CD14-positive monocyte (primary cell): ENCODE measurements around the gene USP17L15. TPM values are rescaled to one million over a fixed set of nuclear protein-coding genes. Genes with fewer than 3 reads are reported as not detected.
"Not testable (repeated sequence)": the region's sequence is repeated elsewhere in the genome, so short reads cannot be mapped to it uniquely, and the experiment has no call there.

ENCODE experiments used
- DNase-seq, 3 donors: peaks; one replicate each; pipeline ENCODE4 v3.0.0-alpha.2; 2011 to 2022
- H2AFZ ChIP-seq: 2 replicates; pipeline ENCODE4 v1.6.0; 2012; ENCODE audit warnings: mild to moderate bottlenecking, low read depth, low read length, inconsistent platforms; ENCODE audit not compliant: insufficient read depth, poor library complexity, severe bottlenecking
- H3K27ac ChIP-seq, 2 donors: 1 replicate in 1 of 2; 2 replicates in 1 of 2; pipeline ENCODE4 v1.5.1; 2012 to 2013; ENCODE audit warnings: low read length in 2 of 2, control low read depth in 1 of 2, inconsistent platforms in 1 of 2, low read depth in 1 of 2, mild to moderate bottlenecking in 1 of 2
- H3K27me3 ChIP-seq, 2 donors: one replicate each; pipeline versions ENCODE4 v1.6.0 to v1.6.1; 2011 to 2013; ENCODE audit warnings: low read length in 2 of 2; ENCODE audit not compliant: control insufficient read depth in 2 of 2, insufficient read depth in 2 of 2
- H3K36me3 ChIP-seq, 2 donors: replicated peaks in 1 of 2; 1 replicate in 1 of 2; 2 replicates in 1 of 2; pipeline versions ENCODE4 v1.5.1 to v1.6.1; 2012 to 2013; ENCODE audit warnings: low read length in 2 of 2, control low read depth in 1 of 2, inconsistent platforms in 1 of 2, mild to moderate bottlenecking in 1 of 2; ENCODE audit not compliant: insufficient read depth in 2 of 2, control insufficient read depth in 1 of 2
- H3K4me1 ChIP-seq, 2 donors: 1 replicate in 1 of 2; 2 replicates in 1 of 2; pipeline versions ENCODE4 v1.5.1 to v1.6.1; 2012 to 2013; ENCODE audit warnings: low read length in 2 of 2, control low read depth in 1 of 2, inconsistent platforms in 1 of 2, mild to moderate bottlenecking in 1 of 2, moderate library complexity in 1 of 2; ENCODE audit not compliant: insufficient read depth in 2 of 2, control insufficient read depth in 1 of 2
- H3K4me2 ChIP-seq: replicated peaks from 2 replicates; pipeline ENCODE3; 2012; ENCODE audit warnings: low read length, moderate library complexity, mild to moderate bottlenecking; ENCODE audit not compliant: poor library complexity, severe bottlenecking; ENCODE audit errors: extremely low read depth
- H3K4me3 ChIP-seq, 3 experiments: fragments of 200-600 bp in 1 of 3; sonication (generic) in 1 of 3; replicated peaks in 1 of 3; 1 replicate in 2 of 3; 2 replicates in 1 of 3; pipeline ENCODE4 v1.5.1; 2011 to 2013; ENCODE audit warnings: low read length in 3 of 3, mild to moderate bottlenecking in 3 of 3, control low read depth in 2 of 3, low read depth in 2 of 3, inconsistent platforms in 1 of 3, moderate library complexity in 1 of 3
- H3K79me2 ChIP-seq: 2 replicates; pipeline ENCODE4 v1.6.0; 2012; ENCODE audit warnings: mild to moderate bottlenecking, control low read depth, inconsistent platforms, low read length, moderate library complexity; ENCODE audit not compliant: insufficient read depth
- H3K9ac ChIP-seq: 2 replicates; pipeline ENCODE4 v1.6.0; 2017; ENCODE audit warnings: low read length, mild to moderate bottlenecking; ENCODE audit not compliant: insufficient read depth, poor library complexity, severe bottlenecking
- H3K9me3 ChIP-seq, 2 donors: replicated peaks in 1 of 2; 1 replicate in 1 of 2; 2 replicates in 1 of 2; pipeline versions ENCODE4 v1.5.1 to v1.6.1; 2012 to 2013; ENCODE audit warnings: low read length in 2 of 2, control low read depth in 1 of 2; ENCODE audit not compliant: control insufficient read depth in 1 of 2, insufficient read depth in 1 of 2
- H4K20me1 ChIP-seq: 2 replicates; pipeline ENCODE4 v1.6.0; 2012; ENCODE audit warnings: mild to moderate bottlenecking, low read length, control low read depth, moderate library complexity; ENCODE audit not compliant: insufficient read depth
- H3K27ac Mint-ChIP-seq, 7 donors: one replicate each; pipeline ENCODE4 v1.8.0; 2020; ENCODE audit warnings: mild to moderate bottlenecking in 7 of 7, mixed read lengths in 7 of 7, moderate library complexity in 6 of 7, inconsistent platforms in 2 of 7
- H3K27me3 Mint-ChIP-seq, 3 donors: one replicate each; pipeline ENCODE4 v1.8.0; 2021 to 2022; ENCODE audit warnings: low read depth in 3 of 3, mild to moderate bottlenecking in 3 of 3, mixed read lengths in 3 of 3, moderate library complexity in 3 of 3, inconsistent platforms in 1 of 3
- H3K36me3 Mint-ChIP-seq, 2 donors: one replicate each; pipeline ENCODE4 v1.8.0; 2020; ENCODE audit warnings: mixed read lengths in 2 of 2, inconsistent platforms in 1 of 2, mild to moderate bottlenecking in 1 of 2
- H3K4me1 Mint-ChIP-seq: one replicate; pipeline ENCODE4 v1.8.0; 2020; ENCODE audit warnings: mild to moderate bottlenecking, mixed read lengths
- H3K4me3 Mint-ChIP-seq, 2 donors: one replicate each; pipeline ENCODE4 v1.8.0; 2020; ENCODE audit warnings: mild to moderate bottlenecking in 2 of 2, mixed read lengths in 2 of 2, moderate library complexity in 1 of 2
- H3K9me3 Mint-ChIP-seq, 7 donors: one replicate each; pipeline ENCODE4 v1.8.0; 2020 to 2022; ENCODE audit warnings: mixed read lengths in 7 of 7, mild to moderate bottlenecking in 6 of 7, moderate library complexity in 6 of 7, inconsistent platforms in 2 of 7
- WGBS: methylation state at CpG from one replicate; pipeline ENCODE4 v1.1.5; 2013; ENCODE audit warnings: missing lambda C conversion rate; ENCODE audit not compliant: insufficient coverage; 5-methylcytosine and 5-hydroxymethylcytosine counted together
- intact Hi-C, 2 donors: fragments of 100-400 bp; cut with micrococcal nuclease; formaldehyde crosslinking; loops; one replicate each; pipeline versions ENCODE4 v1.15.0 to v1.15.1; 2023
- polyA plus RNA-seq, 3 donors: library from polyadenylated mRNA; depleted of rRNA in 1 of 3; unstranded in 2 of 3; stranded (reverse) in 1 of 3; fragments of 300-500 nt in 2 of 3; fragments of >200 nt in 1 of 3; fragmentation: Illumina TruSeq in 2 of 3; gene quantifications; 1 replicate in 2 of 3; 2 replicates in 1 of 3; pipeline ENCODE4 v1.2.3, GENCODE V29; 2012 to 2021

The USP17L15 gene
- polyA plus RNA-seq, 3 donors, result not detected

DNA sequence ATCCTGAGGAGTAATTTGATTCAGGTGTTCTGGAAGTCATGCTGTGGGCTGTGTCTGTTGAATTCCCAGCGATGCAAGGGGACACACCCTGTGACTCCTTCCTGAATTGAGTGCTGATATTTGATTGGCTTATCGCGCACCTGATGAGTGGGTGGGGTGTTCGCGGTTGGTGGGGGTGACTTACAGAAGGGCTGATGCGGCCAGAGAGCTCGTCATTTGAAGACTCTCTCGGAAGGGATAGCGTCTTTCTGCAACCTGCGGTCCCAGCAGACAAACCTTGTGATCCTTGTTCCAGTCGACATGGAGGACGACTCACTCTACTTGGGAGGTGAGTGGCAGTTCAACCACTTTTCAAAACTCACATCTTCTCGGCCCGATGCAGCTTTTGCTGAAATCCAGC, 9.4 kb downstream of the USP17L15 start, which contains the start of gene USP17L17:
USP17L17 (plus strand) TSS at position 301 of the 400 bp plus-strand sequence; CDS start at position 301, 0 bp downstream.
- H3K79me2 ChIP-seq, H3K9ac ChIP-seq, H3K27me3 ChIP-seq, H3K9me3 Mint-ChIP-seq, H3K36me3 Mint-ChIP-seq, H3K27ac Mint-ChIP-seq, H3K4me2 ChIP-seq, intact Hi-C loops, H3K9me3 ChIP-seq, H3K27ac ChIP-seq, H3K4me1 Mint-ChIP-seq, H3K4me3 ChIP-seq, H4K20me1 ChIP-seq, DNase-seq, H3K4me1 ChIP-seq, H2AFZ ChIP-seq, H3K27me3 Mint-ChIP-seq, H3K4me3 Mint-ChIP-seq, H3K36me3 ChIP-seq: not testable (repeated sequence)
- WGBS, result no CpG with 5 or more reads among the region's 14 CpGs

DNA sequence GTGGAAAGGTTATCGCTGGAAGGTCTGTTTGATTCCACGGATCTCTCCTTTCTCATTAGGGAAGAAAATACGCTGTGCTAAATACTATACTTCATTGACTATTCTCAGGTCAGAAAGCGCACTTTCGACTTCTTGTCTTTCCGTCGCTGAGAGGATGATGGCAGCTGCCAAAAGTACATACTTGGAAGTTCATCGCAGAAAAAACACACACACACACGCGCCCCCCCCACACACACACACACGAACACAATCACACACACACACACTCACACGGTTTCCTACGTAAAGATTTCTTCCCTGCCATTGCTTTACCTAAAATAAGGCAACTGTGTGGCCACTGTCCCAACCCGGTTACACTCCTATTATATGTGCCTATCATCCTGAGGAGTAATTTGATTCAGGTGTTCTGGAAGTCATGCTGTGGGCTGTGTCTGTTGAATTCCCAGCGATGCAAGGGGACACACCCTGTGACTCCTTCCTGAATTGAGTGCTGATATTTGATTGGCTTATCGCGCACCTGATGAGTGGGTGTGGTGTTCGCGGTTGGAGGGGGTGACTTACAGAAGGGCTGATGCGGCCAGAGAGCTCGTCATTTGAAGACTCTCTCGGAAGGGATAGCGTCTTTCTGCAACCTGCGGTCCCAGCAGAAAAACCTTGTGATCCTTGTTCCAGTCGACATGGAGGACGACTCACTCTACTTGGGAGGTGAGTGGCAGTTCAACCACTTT, 13.9 kb downstream of the USP17L15 start, which contains the start of gene USP17L18:
USP17L18 (plus strand) TSS at position 678 of the 728 bp plus-strand sequence; CDS start at position 678, 0 bp downstream.
- intact Hi-C loops, H3K27ac Mint-ChIP-seq, H3K4me1 Mint-ChIP-seq, H3K4me3 ChIP-seq, H4K20me1 ChIP-seq, H3K36me3 Mint-ChIP-seq, H3K27ac ChIP-seq, H3K9ac ChIP-seq, H3K4me3 Mint-ChIP-seq, H3K79me2 ChIP-seq, H3K9me3 Mint-ChIP-seq, H3K36me3 ChIP-seq, H3K27me3 ChIP-seq, H3K4me1 ChIP-seq, H3K9me3 ChIP-seq, H3K27me3 Mint-ChIP-seq, H3K4me2 ChIP-seq, H2AFZ ChIP-seq: not testable (repeated sequence)
- WGBS, result 96% methylated on average over 4 of the region's 26 CpGs
- peak in 1 of 3 donors; percentile 0 for DNase-seq

DNA sequence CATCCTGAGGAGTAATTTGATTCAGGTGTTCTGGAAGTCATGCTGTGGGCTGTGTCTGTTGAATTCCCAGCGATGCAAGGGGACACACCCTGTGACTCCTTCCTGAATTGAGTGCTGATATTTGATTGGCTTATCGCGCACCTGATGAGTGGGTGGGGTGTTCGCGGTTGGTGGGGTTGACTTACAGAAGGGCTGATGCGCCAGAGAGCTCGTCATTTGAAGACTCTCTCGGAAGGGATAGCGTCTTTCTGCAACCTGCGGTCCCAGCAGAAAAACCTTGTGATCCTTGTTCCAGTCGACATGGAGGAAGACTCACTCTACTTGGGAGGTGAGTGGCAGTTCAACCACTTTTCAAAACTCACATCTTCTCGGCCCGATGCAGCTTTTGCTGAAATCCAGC, 18.9 kb downstream of the USP17L15 start, which contains the start of gene USP17L19:
USP17L19 (plus strand) TSS at position 301 of the 400 bp plus-strand sequence; CDS start at position 301, 0 bp downstream.
- H3K79me2 ChIP-seq, H3K36me3 Mint-ChIP-seq, H2AFZ ChIP-seq, H4K20me1 ChIP-seq, H3K27me3 ChIP-seq, H3K4me1 Mint-ChIP-seq, H3K9me3 Mint-ChIP-seq, H3K9me3 ChIP-seq, H3K27me3 Mint-ChIP-seq, DNase-seq, H3K4me3 Mint-ChIP-seq, H3K4me1 ChIP-seq, H3K27ac ChIP-seq, H3K4me3 ChIP-seq, H3K36me3 ChIP-seq, intact Hi-C loops, H3K4me2 ChIP-seq, H3K9ac ChIP-seq, H3K27ac Mint-ChIP-seq: not testable (repeated sequence)
- WGBS, result no CpG with 5 or more reads among the region's 13 CpGs

DNA sequence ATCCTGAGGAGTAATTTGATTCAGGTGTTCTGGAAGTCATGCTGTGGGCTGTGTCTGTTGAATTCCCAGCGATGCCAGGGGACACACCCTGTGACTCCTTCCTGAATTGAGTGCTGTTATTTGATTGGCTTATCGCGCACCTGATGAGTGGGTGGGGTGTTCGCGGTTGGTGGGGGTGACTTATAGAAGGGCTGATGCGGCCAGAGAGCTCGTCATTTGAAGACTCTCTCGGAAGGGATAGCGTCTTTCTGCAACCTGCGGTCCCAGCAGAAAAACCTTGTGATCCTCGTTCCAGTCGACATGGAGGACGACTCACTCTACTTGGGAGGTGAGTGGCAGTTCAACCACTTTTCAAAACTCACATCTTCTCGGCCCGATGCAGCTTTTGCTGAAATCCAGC, 23.6 kb downstream of the USP17L15 start, which contains the start of gene USP17L20:
USP17L20 (plus strand) TSS at position 301 of the 400 bp plus-strand sequence; CDS start at position 301, 0 bp downstream.
- H3K9me3 Mint-ChIP-seq, H3K4me1 ChIP-seq, H3K27me3 ChIP-seq, H4K20me1 ChIP-seq, H3K9me3 ChIP-seq, H3K9ac ChIP-seq, H3K4me3 ChIP-seq, DNase-seq, intact Hi-C loops, H3K27me3 Mint-ChIP-seq, H2AFZ ChIP-seq, H3K27ac ChIP-seq, H3K4me2 ChIP-seq, H3K36me3 ChIP-seq, H3K27ac Mint-ChIP-seq, H3K4me3 Mint-ChIP-seq, H3K79me2 ChIP-seq, H3K36me3 Mint-ChIP-seq, H3K4me1 Mint-ChIP-seq: not testable (repeated sequence)
- no CpG with 5 or more reads among the region's 15 CpGs for WGBS
